D721Med (cell line): ENCODE results near the gene ABCA2.

Source experiments
- DNase-seq: peaks from one replicate; pipeline ENCODE4 v3.0.0; 2011; ENCODE audit warnings: low spot score; ENCODE audit not compliant: insufficient read length
- FAIRE-seq: peaks from 2 replicates; lab custom pipeline; 2011; peaks lifted over from hg19 to GRCh38; lab: Jason Lieb, UNC
- CTCF ChIP-seq: IDR thresholded peaks from 2 replicates; pipeline ENCODE4 v1.5.1; 2012; ENCODE audit warnings: mild to moderate bottlenecking, control low read depth; ENCODE audit not compliant: insufficient read depth; ENCODE audit errors: missing control alignments

Gene ABCA2

GRCh38 chr9:136980669-136981478, 47.2 kb downstream of the ABCA2 start:
- FAIRE-seq: no peak
- no peak for DNase-seq
- TF ChIP-seq CTCF: no peak

- no peak for FAIRE-seq
- no peak for DNase-seq
- TF ChIP-seq CTCF: no peak
Measured at GRCh38 chr9:136979769-136980587, 48.1 kb downstream of the ABCA2 start.

GRCh38 chr9:136978865-136979544, 49.0 kb downstream of the ABCA2 start:
- FAIRE-seq: no peak

GRCh38 chr9:136978073-136978864, 49.8 kb downstream of the ABCA2 start:
- DNase-seq: no peak
- no peak for TF ChIP-seq CTCF
- FAIRE-seq: no peak

More at GRCh38 chr9:136978865-136979544, 49.0 kb downstream of the ABCA2 start:
- no peak for DNase-seq
- no peak for TF ChIP-seq CTCF

- DNase-seq (no peak), FAIRE-seq (no peak)
- TF ChIP-seq CTCF: no peak
Measured at GRCh38 chr9:136977649-136978072, 50.4 kb downstream of the ABCA2 start.

GRCh38 chr9:136977223-136977622, 50.8 kb downstream of the ABCA2 start, which contains the start of gene PTGDS:
PTGDS (plus strand) TSS chr9:136977504; CDS start chr9:136977579, 75 bp downstream.
- no peak for TF ChIP-seq CTCF
- no peak for FAIRE-seq
- DNase-seq: no peak
